TTC549 (cell line): ENCODE data around the gene ZNF862.

Experiments
- FAIRE-seq: peaks from 2 replicates; lab custom pipeline; 2012; peaks lifted over from hg19 to GRCh38; lab: Jason Lieb, UNC

ZNF862 gene

GRCh38 chr7:149845257-149845980 is 7.2 kb downstream of the ZNF862 start:
- FAIRE-seq = no peak

GRCh38 chr7:149846021-149846420 is 7.8 kb downstream of the ZNF862 start:
- FAIRE-seq = no peak

DNA sequence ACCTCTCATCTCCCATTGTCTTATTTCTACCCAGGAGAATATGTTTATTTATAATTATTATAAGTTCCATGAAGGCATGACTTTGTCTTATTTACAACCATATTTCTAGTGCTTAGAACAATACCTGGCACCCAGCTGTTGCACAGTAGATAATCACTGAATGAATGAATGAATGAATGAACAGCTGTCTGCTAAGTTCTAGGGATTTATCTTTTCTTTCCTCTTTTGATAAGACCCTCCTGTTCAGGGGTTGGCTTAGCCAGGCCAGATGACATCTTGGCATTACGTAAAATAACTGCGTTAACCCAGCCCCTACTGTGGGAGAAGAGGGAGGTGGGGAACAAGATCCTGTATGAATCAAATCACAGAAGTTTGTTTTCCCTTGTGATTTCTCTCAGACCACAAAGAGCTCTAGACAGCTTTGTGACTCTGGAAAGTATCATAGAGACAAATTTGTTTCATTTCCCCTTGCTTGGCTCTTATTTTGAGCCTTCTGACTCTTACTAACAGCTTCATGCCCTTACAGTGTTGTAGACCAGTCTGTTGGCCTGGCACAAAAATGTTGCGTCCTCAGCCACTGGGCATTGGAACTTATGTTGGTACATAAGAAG is 8.4 kb downstream of the ZNF862 start:
- no peak for FAIRE-seq

GRCh38 chr7:149849174-149849573 is 11.0 kb downstream of the ZNF862 start:
- no peak for FAIRE-seq

DNA sequence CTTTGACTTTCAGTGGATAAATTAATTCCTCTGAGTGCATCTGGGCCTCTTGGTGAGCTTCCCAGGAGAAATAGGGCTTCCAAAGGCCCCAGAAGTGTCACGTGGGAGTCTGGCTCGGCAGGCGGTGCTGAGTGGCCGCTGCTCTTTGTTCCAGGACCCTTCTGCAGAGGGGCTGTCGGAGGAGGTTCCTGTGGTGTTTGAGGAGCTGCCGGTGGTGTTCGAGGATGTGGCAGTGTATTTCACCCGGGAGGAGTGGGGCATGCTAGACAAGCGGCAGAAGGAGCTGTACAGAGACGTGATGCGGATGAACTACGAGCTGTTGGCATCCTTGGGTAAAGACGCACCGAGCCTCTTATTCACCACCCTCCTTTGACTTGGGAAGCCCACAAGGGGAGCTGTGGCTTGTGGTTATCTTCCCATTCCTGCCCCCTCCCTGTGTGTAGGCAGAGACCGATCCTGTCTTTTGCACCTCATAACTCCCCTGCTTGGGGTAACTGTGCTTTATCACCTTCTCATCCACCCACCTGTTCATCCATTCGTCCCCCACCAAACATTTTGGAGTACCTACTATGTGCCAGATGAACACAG is 11.9 kb downstream of the ZNF862 start:
- FAIRE-seq = no peak

DNA sequence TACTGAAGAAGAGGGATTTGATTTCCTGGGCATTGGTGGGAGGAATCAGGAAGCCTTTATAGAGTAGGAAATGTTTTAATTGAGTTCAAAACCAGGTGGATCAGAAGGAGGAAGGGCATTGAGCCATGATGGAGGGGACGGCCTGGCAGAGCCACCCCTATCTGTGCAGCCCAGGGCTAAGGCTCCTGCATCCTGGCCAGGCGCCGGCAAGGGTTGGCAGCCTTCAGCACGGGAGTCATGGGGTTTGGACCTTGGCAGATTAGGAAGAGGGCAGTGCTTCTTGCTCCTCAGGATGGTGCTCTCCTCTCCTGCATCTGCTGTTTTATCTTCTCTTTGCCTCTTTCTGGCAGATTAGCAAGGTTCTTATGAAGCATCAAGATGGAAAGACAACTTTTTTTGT is 12.5 kb downstream of the ZNF862 start:
- FAIRE-seq = no peak

DNA sequence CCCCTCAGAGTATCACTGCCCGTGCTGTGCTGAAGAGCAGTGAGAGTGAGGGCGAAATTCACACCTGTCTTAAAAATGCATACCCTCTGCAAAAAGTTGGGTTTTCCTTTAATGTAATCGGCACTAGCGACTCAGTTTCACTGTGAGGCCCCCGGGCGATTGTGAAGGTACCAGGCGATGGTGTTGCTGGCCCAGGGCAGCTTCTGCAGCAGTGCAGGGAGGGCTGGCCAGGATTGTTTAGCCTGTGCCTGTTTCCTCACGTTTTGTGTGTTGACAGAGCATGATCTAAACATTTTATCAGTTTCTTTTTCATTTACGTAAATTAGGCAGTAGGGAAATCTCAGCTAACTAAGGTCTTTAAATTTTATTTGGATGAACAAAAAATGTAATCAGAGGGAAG is 13.3 kb downstream of the ZNF862 start:
- no peak for FAIRE-seq

DNA sequence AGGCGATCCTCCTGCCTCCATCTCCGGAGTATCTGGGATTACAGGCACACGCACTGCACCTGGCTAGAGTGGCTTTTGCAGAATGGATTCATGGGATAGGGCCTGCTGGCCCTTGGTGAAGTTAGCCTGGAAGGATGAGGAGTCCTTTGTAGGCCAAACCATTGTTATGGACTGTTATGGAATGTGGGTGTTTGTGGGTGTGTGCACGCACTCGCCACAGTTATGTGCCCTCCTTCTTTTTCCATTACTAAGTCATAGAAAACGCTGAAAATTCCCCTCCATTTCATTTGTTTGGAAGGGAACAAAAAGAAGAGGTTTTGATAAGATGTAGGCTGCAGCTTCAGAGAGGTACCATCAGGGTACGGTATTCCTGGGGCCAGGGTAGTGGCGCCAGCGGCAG is 15.0 kb downstream of the ZNF862 start:
- FAIRE-seq = no peak

DNA sequence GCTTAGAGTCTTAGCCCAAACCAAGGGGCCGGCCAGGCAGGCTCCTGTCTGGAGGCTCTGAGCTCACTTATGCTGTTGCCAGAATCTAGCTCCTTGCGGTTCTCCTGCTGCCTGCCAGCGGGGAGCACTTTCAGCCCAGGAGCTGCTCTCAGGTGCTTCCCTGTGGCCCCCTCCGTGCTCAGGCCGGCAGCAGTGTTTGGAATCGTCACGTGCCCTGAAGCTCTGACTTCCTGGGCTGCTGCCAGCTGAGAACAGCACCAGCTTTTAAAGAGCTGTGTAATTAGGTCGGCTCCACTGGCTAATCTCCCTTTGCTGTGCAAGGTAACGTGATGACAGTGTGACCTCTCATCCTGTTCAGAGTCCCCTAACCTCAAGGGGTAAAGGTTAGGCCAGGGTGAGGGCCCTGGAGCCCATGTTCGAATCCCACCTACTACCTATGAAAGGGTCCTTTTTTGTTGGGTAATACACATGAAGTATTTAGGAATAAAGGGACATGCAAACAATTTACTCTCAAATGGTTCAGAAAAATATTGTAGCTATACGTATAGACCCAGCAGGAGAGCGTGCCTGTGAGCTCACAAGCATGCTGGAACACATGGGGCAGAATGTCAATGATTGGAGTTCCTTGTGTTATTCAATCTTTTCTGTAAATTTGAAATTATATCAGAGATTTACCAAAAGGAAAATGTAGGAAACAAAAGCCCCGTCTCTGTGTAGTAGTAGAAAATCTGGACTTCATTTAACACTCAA is 16.6 kb downstream of the ZNF862 start:
- no peak for FAIRE-seq

- FAIRE-seq = no peak
Observed at GRCh38 chr7:149855361-149856305, 17.5 kb downstream of the ZNF862 start.

DNA sequence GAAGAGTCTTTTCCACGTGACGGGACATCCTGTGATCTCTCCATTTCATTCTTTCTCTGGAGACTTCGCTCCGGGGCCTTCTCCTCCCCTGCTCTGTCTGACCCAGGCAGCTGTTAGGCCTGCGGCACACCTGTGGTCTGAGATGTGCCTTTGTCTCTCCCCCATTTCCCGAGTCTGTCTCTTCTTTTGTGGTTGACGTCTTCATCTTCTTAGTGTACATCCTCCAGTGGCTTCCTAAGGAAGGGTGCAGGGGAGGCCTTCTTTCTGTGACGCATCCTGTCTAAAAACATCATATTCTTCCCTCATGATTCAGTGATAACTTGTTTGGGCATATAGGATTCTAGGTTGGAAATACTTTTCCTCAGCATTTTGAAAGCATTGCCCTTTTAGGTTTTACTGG is 18.4 kb downstream of the ZNF862 start:
- FAIRE-seq = no peak

- FAIRE-seq = no peak
Observed at GRCh38 chr7:149859369-149859768, 21.2 kb downstream of the ZNF862 start.

DNA sequence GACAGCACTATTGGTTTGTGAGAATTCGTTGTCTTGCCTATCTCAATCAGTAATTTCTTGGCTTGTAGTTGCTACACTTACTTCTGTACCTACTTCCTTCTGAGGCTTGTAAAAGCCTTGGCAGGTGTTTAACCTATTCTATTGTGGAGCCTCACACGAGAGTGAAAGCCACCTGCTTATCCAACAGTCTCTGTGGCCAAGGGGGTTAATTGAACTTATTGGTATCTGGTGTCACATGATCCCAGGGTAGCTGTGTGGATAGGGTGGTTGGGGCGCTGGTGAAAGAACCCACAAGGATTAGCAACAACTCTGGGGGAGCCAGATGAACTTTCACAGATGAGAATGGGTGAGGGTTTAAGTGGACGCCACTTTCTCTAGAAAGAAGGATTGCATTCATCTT is 21.7 kb downstream of the ZNF862 start:
- no peak for FAIRE-seq

DNA sequence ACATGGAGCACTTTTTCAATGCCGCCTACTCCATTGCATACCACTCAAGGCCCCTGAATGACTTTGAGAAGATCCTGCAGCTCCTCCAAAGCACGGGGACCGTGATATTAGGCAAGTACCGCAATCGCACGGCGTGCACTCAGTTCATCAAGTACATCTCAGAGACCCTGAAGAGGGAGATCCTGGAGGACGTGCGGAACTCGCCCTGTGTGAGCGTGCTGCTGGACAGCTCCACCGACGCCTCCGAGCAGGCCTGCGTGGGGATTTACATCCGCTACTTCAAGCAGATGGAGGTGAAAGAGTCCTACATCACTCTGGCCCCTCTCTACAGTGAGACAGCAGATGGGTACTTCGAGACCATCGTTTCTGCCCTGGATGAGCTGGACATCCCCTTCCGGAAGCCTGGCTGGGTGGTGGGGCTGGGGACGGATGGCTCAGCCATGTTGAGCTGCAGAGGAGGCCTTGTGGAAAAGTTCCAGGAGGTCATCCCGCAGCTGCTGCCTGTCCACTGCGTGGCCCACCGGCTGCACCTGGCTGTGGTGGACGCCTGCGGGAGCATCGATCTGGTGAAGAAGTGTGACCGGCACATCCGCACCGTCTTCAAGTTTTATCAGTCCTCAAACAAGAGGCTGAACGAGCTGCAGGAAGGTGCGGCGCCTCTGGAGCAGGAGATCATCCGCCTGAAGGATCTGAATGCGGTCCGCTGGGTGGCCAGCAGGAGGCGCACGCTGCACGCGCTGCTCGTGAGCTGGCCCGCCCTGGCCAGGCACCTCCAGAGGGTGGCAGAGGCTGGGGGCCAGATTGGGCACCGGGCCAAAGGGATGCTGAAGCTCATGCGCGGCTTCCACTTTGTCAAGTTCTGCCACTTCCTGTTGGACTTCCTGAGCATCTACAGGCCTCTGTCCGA is 22.9 kb downstream of the ZNF862 start:
- no peak for FAIRE-seq

- FAIRE-seq = no peak
Observed at GRCh38 chr7:149861728-149862045, 23.5 kb downstream of the ZNF862 start.

DNA sequence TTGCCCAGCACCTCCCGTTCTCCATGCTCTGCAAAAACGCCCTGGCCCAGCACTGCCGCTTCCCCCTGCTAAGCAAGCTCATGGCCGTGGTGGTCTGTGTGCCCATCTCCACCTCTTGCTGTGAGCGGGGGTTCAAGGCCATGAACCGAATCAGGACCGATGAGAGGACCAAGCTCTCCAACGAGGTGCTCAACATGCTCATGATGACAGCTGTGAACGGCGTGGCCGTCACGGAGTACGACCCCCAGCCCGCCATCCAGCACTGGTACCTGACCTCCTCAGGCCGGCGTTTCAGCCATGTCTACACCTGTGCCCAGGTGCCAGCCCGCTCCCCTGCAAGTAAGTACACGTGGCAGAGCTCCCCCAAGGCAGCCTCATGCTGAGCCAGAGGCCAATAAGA is 24.0 kb downstream of the ZNF862 start:
- no peak for FAIRE-seq

DNA sequence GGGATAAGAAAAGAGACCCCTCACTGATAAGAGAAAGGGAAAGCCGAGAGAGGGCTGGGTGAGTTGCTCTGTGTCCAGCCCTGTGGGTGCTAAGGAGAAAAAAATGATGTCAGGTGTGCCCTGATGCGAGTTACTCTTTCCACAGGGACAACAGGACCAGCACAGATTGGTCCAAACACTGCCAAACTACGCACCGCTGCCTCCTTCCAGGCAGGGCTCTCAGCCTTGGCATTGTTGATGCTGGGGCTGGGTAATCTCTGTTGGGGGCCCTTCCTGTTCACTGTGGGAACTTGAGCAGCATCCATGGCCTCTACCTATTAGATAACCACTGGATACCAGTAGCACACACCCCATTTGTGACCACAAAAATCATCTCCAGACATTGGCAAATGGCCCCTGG is 25.3 kb downstream of the ZNF862 start:
- FAIRE-seq = no peak

GRCh38 chr7:149864023-149864422 is 25.8 kb downstream of the ZNF862 start:
- no peak for FAIRE-seq

- no peak for FAIRE-seq
Observed at GRCh38 chr7:149864751-149865150, 26.6 kb downstream of the ZNF862 start.

- FAIRE-seq = no peak
Observed at GRCh38 chr7:149865437-149865836, 27.3 kb downstream of the ZNF862 start.

DNA sequence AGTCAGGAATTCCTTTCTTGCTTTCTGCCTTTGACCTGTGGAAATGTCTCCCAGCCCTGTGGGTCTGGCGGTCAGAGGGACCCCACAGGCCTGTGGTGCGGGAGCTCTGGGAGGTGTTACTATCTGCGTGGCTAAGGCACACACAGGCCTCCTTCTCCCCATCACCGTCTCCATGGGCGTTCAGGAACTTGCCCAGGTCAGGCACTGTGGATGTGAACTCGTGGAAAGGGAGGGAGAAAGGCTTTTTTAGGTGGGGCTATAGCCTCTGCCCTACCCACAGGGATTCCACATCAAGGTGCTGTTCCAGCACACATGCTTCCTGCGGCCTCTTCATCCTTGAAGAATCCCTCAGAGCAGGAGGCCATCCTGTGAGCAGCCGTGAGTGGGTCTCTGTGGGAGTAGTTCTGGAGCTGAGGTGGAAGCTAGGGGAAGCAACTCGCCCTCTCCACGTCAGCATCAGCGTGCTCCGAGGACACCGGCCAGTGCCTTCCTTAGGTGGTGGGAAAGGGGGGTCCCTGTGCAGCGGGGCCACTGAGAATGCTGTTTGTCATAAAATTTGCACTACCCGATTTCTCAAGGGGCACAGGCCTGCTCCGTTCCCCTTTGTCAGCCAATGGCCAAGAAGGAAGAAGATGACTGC is 28.1 kb downstream of the ZNF862 start:
- FAIRE-seq = no peak
